DND-41 (cell line): ENCODE data around the gene APOBEC3H.

Source experiments
- EZH2 ChIP-seq: IDR thresholded peaks from 3 replicates; pipeline ENCODE4 v1.6.1; 2012; ENCODE audit warnings: borderline replicate concordance, low read depth, mild to moderate bottlenecking, moderate library complexity, low read length, inconsistent platforms; ENCODE audit not compliant: severe bottlenecking
- TF ChIP-seq, protein P1 (sequence below): IDR thresholded peaks from 2 replicates; pipeline ENCODE4 v1.5.1; 2012; ENCODE audit warnings: borderline replicate concordance, low read length, moderate library complexity, mild to moderate bottlenecking; ENCODE audit not compliant: poor library complexity, severe bottlenecking; ENCODE audit errors: extremely low read depth

DNA sequence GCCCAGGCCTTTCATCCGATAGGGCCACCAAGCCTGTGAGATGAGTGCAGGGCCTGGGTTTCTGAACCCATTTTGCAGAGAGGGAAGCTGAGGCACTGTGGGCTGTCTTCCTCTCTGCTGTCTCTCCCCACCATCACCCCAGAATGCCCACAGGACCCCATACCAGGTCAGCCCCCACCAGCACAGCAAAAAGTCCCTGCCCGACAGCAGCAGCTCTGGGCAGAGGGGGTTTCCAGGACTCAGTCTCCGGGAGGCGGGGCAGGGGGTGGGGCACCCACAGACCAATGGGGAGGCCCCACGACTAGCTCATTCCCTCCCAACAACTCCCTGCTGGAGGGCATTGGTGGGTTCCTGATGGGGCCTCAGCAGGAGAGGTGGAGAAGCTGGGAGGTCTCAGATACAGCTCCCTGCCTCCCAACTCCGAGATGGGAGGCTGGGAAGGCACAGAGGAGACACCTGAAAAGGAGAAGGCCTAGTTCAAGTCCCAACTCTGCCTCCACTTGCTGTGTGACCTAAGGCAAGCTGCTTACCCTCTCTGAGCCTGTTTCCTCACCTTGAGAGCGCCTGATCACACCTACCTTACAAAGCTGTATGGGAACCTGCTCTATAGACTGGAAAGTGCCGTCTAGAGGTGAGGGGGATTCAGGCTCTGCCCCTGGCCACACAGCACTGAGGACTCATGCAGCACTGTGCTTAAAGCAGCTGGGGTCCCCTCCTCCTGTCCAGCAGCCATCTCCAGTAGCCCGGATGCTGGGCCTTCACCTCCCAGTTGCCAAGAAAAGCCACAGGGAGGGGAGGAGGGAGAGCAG, 51.9 kb downstream of the APOBEC3H start:
- TF ChIP-seq, protein P1, sequence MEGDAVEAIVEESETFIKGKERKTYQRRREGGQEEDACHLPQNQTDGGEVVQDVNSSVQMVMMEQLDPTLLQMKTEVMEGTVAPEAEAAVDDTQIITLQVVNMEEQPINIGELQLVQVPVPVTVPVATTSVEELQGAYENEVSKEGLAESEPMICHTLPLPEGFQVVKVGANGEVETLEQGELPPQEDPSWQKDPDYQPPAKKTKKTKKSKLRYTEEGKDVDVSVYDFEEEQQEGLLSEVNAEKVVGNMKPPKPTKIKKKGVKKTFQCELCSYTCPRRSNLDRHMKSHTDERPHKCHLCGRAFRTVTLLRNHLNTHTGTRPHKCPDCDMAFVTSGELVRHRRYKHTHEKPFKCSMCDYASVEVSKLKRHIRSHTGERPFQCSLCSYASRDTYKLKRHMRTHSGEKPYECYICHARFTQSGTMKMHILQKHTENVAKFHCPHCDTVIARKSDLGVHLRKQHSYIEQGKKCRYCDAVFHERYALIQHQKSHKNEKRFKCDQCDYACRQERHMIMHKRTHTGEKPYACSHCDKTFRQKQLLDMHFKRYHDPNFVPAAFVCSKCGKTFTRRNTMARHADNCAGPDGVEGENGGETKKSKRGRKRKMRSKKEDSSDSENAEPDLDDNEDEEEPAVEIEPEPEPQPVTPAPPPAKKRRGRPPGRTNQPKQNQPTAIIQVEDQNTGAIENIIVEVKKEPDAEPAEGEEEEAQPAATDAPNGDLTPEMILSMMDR = no peak
- TF ChIP-seq EZH2 = no peak
